HCT116 (cell line): Measurements from ENCODE around the gene GNA12. TPM values are rescaled to one million over a fixed set of nuclear protein-coding genes. Genes with fewer than 3 reads are reported as not detected.

ENCODE experiments used
- ATAC-seq: fragments of 200-7000 bp; cut with Tn5 transposase; 2 replicates; pipeline ENCODE4 v1.9.1; 2020; ENCODE audit warnings: mild to moderate bottlenecking, moderate library complexity
- BruUV-seq: library from RNA; stranded (reverse); fragments of 400-500 nt; replicated peaks from 2 replicates; lab custom pipeline; 2021; lab: Mats Ljungman, UMichigan
- CTCF ChIA-PET: fragments of 300-600 bp; sonication (Branson Sonifier 250); formaldehyde crosslinking; loops from one replicate; lab custom pipeline; 2021; ENCODE audit warnings: antibody characterized with exemption; lab: Charles Lee
- POLR2A ChIA-PET: fragments of 300-600, 350-600 bp; sonication (Branson Sonifier 250); formaldehyde crosslinking; loops from one replicate; lab custom pipeline; 2021; ENCODE audit warnings: antibody characterized with exemption; lab: Charles Lee
- RAD21 ChIA-PET, 2 experiments: fragments of 300-600 bp; sonication (Branson Sonifier 250); formaldehyde crosslinking; loops; one replicate each; lab custom pipeline; 2023; ENCODE audit warnings: low total read pairs in 2 of 2; ENCODE audit not compliant: uncharacterized antibody in 2 of 2, unreplicated experiment in 2 of 2, low non-redundant PET in 1 of 2; lab: Charles Lee
- DNase-seq: peaks from one replicate; pipeline ENCODE4 v3.0.0-alpha.2; 2010; ENCODE audit warnings: low read depth, low spot score
- H2AFZ ChIP-seq: fragments of 200-600 bp; shearing (Covaris generic), sonication (generic); 2 replicates; pipeline ENCODE4 v1.6.1; 2017; ENCODE audit warnings: low read depth, mixed run types, mixed read lengths, antibody characterized with exemption, low read length; ENCODE audit not compliant: poor library complexity, severe bottlenecking
- H3K27ac ChIP-seq: 2 replicates; pipeline ENCODE4 v1.5.1; 2012; ENCODE audit warnings: low read depth, low read length
- H3K27me3 ChIP-seq: fragments of 200-600 bp; sonication (generic); 2 replicates; pipeline ENCODE4 v1.6.1; 2016; ENCODE audit warnings: mixed run types, low read length, mixed read lengths; ENCODE audit not compliant: insufficient read depth
- H3K36me3 ChIP-seq, 2 experiments: fragments of 200-500 bp in 1 of 2; fragments of 200-600 bp in 1 of 2; sonication (Bioruptor generic) in 1 of 2; sonication (generic) in 1 of 2; 2 replicates each; pipeline versions ENCODE4 v1.5.1 to v1.6.1; 2014 to 2016; ENCODE audit warnings: low read length in 2 of 2, inconsistent platforms in 1 of 2, mixed read lengths in 1 of 2, mixed run types in 1 of 2; ENCODE audit not compliant: insufficient read depth in 2 of 2, control insufficient read depth in 1 of 2
- H3K4me1 ChIP-seq, 2 experiments: fragments of 200-600 bp in 1 of 2; sonication (generic) in 1 of 2; 2 replicates each; pipeline versions ENCODE4 v1.5.1 to v1.6.1; 2012 to 2017; ENCODE audit warnings: low read length in 2 of 2, inconsistent platforms in 1 of 2, mild to moderate bottlenecking in 1 of 2, mixed read lengths in 1 of 2, mixed run types in 1 of 2, moderate library complexity in 1 of 2; ENCODE audit not compliant: insufficient read depth in 2 of 2, control insufficient read depth in 1 of 2
- H3K4me2 ChIP-seq: fragments of 200-600 bp; sonication (generic); 2 replicates; pipeline ENCODE4 v1.6.1; 2017; ENCODE audit warnings: mixed run types, low read length, mixed read lengths
- H3K4me3 ChIP-seq, 2 experiments: fragments of 200-600 bp in 1 of 2; sonication (generic) in 1 of 2; replicated peaks in 1 of 2; 2 replicates each; pipeline ENCODE4 v1.5.1; 2011 to 2016; ENCODE audit warnings: low read length in 2 of 2, control low read depth in 1 of 2, low read depth in 1 of 2, mild to moderate bottlenecking in 1 of 2, mixed read lengths in 1 of 2, mixed run types in 1 of 2
- H3K79me2 ChIP-seq: fragments of 200-600 bp; sonication (generic); 2 replicates; pipeline ENCODE4 v1.6.1; 2017; ENCODE audit warnings: mild to moderate bottlenecking, mixed run types, low read length, moderate library complexity, mixed read lengths; ENCODE audit not compliant: insufficient read depth
- H3K9ac ChIP-seq: fragments of 200-600 bp; sonication (generic); 2 replicates; pipeline ENCODE4 v1.6.1; 2016; ENCODE audit warnings: low read length, mixed read lengths
- H3K9me2 ChIP-seq: fragments of 200-600 bp; sonication (generic), shearing (Covaris generic); 2 replicates; pipeline ENCODE4 v1.6.1; 2017; ENCODE audit warnings: mixed run types, mild to moderate bottlenecking, moderate library complexity; ENCODE audit not compliant: insufficient read depth
- H3K9me3 ChIP-seq, 2 experiments: fragments of 200-500 bp in 1 of 2; fragments of 200-600 bp in 1 of 2; sonication (Bioruptor generic) in 1 of 2; sonication (generic) in 1 of 2; 2 replicates each; pipeline ENCODE4 v1.6.1; 2014 to 2017; ENCODE audit warnings: low read length in 2 of 2, mixed read lengths in 2 of 2, inconsistent platforms in 1 of 2, low read depth in 1 of 2, mild to moderate bottlenecking in 1 of 2, mixed run types in 1 of 2, moderate library complexity in 1 of 2; ENCODE audit not compliant: control insufficient read depth in 1 of 2, insufficient read depth in 1 of 2
- H4K20me1 ChIP-seq: fragments of 200-600 bp; sonication (generic), shearing (Covaris generic); 2 replicates; pipeline ENCODE4 v1.6.1; 2017; ENCODE audit warnings: mixed run types, mild to moderate bottlenecking, moderate library complexity; ENCODE audit not compliant: insufficient read depth
- CTCF ChIP-seq, 3 experiments: fragments of 200-600 bp in 1 of 3; sonication (generic) in 1 of 3; IDR thresholded peaks in 2 of 3; conservative IDR thresholded peaks in 1 of 3; 2 replicates each; pipeline ENCODE4 v1.5.1; 2012 to 2017; ENCODE audit warnings: low read depth in 2 of 3, low read length in 2 of 3, antibody characterized with exemption in 1 of 3, borderline replicate concordance in 1 of 3, control low read depth in 1 of 3, mild to moderate bottlenecking in 1 of 3, mixed read lengths in 1 of 3, mixed run types in 1 of 3, moderate library complexity in 1 of 3; ENCODE audit not compliant: insufficient read depth in 1 of 3
- EZH2phosphoT487 ChIP-seq: fragments of 200-600 bp; IDR thresholded peaks from 2 replicates; pipeline ENCODE4 v1.6.1; 2018; ENCODE audit warnings: antibody characterized with exemption, borderline replicate concordance
- JUND ChIP-seq: IDR thresholded peaks from 2 replicates; pipeline ENCODE4 v1.6.1; 2012
- POLR2AphosphoS5 ChIP-seq: IDR thresholded peaks from 2 replicates; pipeline ENCODE4 v1.6.1; 2011; ENCODE audit warnings: mild to moderate bottlenecking, low read depth, low read length, moderate library complexity
- intact Hi-C: fragments of 100-400 bp; cut with micrococcal nuclease; formaldehyde crosslinking; loops from 2 replicates; pipeline ENCODE4 v1.10.0; 2022
- total RNA-seq: library from RNA; stranded (reverse); gene quantifications from one replicate; pipeline ENCODE4 v1.2.1, GENCODE V29; 2021; ENCODE audit not compliant: unreplicated experiment

The GNA12 gene
- total RNA-seq, 1 experiment from 2014 or later = 32.6 TPM

GRCh38 chr7:2713370-2713769, 130.7 kb downstream of the GNA12 start:
- no peaks in the 10 kb centered on the region for H3K79me2 ChIP-seq
- H3K9me2 ChIP-seq = no peaks in the 10 kb centered on the region
- no peaks in the 10 kb centered on the region for H3K9me3 ChIP-seq
- DNase-seq (no peak), ATAC-seq (no peak)
- H3K4me1 ChIP-seq = no peaks in the 10 kb centered on the region; a peak in 1 of 4 replicates
- ChIA-PET POLR2A (no interaction called here), RAD21 (no interaction called here), CTCF (no interaction called here)
- H3K4me3 ChIP-seq = no peak overlapping the region
- TF ChIP-seq CTCF (IDR thresholded peaks at IDR 0.05 in 2 of 3, conservative IDR thresholded peaks at IDR 0.05 in 1 of 3; ENCODE audit: borderline replicate concordance in 1 of 3, insufficient read depth in 1 of 3, low read depth in 2 of 3, low read length in 2 of 3) (0 out of 6 replicates have a peak, but pooled peaks of 1 of the 3 experiments have one; percentile 2), JUND (no peak)
- intact Hi-C loops = no loop called here
- H3K4me2 ChIP-seq = no peak overlapping the region
- no peaks in the 10 kb centered on the region for H3K36me3 ChIP-seq
- no peak overlapping the region for H2AFZ ChIP-seq
- no TSS peak for BruUV-seq
- H3K9ac ChIP-seq = no peak overlapping the region
- H3K27ac ChIP-seq = no peak overlapping the region
- H4K20me1 ChIP-seq = no peaks in the 10 kb centered on the region
- H3K27me3 ChIP-seq = no peaks in the 10 kb centered on the region

GRCh38 chr7:2711895-2712675, 132.0 kb downstream of the GNA12 start:
- H3K79me2 ChIP-seq = no peaks in the 10 kb centered on the region
- ATAC-seq (no peak), DNase-seq (no peak)
- ChIA-PET POLR2A (no interaction called here), RAD21 (no interaction called here), CTCF (no interaction called here)
- no peaks in the 10 kb centered on the region for H3K27me3 ChIP-seq
- TF ChIP-seq EZH2phosphoT487 (no peak), POLR2AphosphoS5 (no peak)
- no peaks in the 10 kb centered on the region for H4K20me1 ChIP-seq
- no peaks in the 10 kb centered on the region for H3K9me2 ChIP-seq
- BruUV-seq = no TSS peak
- H3K4me2 ChIP-seq = no peak overlapping the region
- no peak overlapping the region for H3K27ac ChIP-seq
- H2AFZ ChIP-seq = no peak overlapping the region
- intact Hi-C loops = no loop called here
- H3K4me3 ChIP-seq = no peak overlapping the region
- H3K4me1 ChIP-seq = no peaks in the 10 kb centered on the region; a peak in 1 of 4 replicates
- no peaks in the 10 kb centered on the region for H3K36me3 ChIP-seq
- H3K9me3 ChIP-seq = no peaks in the 10 kb centered on the region
- H3K9ac ChIP-seq = no peak overlapping the region
